HG03095 (cell line): Measurements from ENCODE around the gene MSL2.
A peak's percentile ranks its signal among the peaks of the same experiment; 100 is the strongest.
"Not testable (repeated sequence)": the region's sequence is repeated elsewhere in the genome, so short reads cannot be mapped to it uniquely, and the experiment has no call there.

Experiments used
- ATAC-seq: cut with Tn5 transposase; IDR thresholded peaks from one replicate; pipeline ENCODE4 v1.9.1; 2021; ENCODE audit warnings: moderate library complexity; ENCODE audit not compliant: unreplicated experiment

The MSL2 gene

GRCh38 chr3:136149667-136150066 is 46.5 kb downstream of the MSL2 start:
- no peak for ATAC-seq

DNA sequence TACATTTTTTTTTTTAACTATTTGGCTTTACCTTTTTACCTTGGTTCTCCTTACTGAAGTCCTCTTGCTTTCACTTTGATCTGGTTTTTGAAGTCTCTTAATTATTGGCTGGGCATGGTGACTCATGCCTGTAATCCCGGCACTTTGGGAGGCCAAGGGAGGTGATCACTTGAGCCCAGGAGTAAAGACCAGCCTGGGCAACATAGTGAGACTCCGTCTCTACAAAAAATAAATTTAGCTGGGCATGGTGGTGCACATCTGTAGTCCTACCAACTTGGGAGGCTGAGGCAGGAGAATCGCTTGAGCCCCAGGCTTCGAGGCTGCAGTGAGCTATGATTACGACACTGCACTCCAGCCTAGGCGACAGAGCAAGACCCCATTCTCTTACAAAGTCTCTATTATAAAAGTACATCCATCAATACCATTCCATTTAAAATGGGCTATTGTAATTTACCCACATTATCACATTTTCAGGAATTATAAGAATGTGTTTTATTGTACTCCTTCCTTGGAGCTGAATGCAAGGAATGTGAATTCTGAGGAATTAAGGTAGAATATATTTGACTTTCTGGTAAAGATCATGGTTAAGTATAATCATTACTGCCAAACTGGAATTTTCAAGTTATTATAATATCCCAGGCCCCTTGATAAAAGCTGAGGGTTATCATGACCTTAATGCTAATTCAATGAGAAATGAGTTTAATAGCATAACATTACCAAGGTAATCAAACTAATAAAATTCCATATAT is 49.0 kb downstream of the MSL2 start:
- ATAC-seq: no peak

GRCh38 chr3:136144397-136144796 is 51.7 kb downstream of the MSL2 start:
- ATAC-seq: not testable (repeated sequence)

DNA sequence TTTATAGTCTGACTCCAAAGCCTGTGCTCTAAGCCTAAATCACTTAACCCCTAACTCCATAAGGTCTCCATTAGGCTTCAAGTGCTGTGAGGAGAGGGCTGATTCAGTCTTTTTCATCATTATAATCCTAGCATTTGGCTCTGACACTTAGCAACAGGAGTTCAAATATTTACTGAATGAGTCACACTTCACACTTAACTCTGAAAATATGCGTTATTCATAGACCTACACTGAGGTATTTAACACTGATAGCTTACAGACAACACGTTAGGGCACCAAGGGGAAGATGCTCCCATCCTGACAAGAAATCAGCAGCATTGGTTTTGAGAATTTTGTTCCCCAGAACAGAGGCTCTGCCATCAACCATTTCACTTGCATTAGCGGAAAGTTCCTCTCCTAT is 53.5 kb downstream of the MSL2 start:
- ATAC-seq: no peak

DNA sequence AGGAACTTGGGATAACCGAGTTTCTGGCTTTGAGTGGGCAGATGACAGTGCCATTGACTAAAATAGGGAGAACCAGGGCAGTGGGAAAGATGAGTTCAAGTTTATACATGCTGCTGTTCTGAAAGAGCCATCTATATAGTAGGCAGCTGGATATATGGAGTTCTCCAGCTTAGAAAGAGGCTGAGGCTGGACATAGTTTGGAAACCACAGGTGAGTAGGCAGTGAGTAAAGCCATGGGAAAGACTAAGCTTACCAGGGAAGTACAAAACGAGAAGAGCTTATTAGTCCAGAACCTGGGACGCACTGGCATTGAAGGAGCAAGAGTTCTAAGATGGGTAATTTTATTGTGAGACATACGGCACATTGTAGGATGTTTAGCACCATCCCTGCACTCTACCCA is 54.2 kb downstream of the MSL2 start:
- ATAC-seq: no peak

DNA sequence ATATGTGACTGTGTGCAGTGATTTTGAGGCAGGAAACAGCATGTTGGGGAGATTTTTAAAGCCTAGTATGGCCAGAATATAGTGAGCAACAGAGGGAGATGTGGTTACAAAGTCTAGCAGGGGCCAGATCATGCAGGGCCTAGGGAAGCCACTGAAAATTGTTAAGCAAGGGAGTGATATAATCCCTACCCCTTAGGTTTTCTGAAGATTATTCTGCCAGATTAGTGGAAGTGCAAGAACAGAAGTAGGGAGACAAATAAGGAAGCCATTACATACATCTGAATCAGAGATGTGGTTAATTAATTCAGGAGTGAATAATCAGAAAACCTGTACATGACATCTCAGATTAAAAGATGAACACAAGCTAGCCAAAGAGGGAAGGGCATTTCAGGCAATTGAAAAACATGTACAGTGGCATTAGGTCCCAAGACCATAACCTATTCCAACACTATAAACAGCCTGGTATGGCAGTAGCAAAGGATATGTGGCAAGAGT is 54.8 kb downstream of the MSL2 start:
- ATAC-seq: no peak

DNA sequence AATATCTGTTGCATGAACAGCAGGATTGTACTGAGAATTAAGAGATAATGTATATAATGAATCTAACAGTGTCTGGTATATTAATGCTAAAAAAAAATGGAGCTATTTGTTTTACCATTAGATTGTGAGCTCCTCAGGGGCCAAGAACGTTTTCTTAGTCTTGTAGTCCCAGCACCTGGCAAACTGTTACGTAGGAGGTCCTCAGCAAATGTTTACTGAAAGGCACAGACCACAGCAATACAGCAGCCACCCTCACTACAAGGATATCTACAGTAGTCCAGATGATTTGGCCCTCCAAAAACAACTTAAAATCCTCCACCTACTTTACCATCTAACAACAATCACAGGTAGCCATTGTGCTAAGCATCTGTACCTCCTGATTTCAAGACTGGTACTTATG is 59.7 kb downstream of the MSL2 start:
- ATAC-seq: no peak

DNA sequence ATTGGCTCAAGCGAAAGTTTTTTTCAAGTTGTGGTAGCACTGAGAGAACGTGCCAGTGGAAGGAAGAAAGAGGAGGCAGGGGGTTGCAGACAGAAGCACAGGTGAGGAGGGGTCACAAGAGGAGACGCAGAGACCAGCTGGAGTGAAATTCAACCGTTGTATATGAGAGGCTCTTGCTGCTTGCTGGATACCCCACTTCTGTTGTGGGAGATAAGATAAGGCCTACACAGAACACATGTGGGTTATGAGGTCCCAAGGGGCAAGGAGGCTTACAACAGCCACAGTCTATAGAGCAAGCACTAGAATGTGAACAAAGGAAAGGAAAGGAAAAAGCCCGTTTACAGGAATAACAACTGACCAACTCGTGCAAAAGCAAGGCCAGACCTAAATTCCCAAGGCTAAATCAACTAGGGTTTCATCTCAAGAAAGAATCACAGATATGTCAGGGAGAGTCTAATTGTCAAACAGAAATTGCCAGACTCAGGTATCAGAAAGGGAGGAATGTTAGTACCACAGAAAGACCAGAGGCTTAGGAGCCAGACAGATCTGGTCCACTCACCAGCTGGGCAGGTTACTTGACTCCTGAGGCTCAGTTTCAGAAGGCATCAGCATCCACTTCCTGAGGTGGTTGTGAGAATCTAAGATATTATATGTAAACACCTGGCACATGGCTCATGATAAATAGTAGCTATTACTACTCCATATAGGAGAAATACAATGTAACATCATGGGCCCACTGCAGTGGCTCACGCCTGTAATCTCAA is 60.9 kb downstream of the MSL2 start:
- ATAC-seq: no peak

DNA sequence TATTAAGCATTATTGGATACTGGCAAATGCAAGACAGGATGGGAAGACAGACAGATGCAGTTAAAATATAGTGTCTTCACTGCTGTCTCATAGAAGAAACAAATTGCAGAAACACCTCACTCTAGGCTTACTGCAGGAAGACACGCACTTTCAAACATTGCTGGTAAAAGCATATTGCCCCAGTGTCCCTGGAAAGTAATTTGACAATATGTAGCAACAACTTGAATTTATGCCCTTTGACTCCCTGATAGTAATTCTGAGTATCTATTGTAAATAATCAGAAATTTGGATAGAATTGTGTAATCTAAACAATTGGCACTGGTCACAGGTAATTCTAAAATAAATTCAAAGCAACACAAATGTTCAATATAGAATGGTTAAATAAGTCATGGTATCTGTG is 62.0 kb downstream of the MSL2 start:
- ATAC-seq: no peak

- not testable (repeated sequence) for ATAC-seq
These were observed 64.5 kb downstream of the MSL2 start for GRCh38 chr3:136131647-136132046.

GRCh38 chr3:136122006-136122405 is 74.1 kb downstream of the MSL2 start:
- no peak for ATAC-seq

DNA sequence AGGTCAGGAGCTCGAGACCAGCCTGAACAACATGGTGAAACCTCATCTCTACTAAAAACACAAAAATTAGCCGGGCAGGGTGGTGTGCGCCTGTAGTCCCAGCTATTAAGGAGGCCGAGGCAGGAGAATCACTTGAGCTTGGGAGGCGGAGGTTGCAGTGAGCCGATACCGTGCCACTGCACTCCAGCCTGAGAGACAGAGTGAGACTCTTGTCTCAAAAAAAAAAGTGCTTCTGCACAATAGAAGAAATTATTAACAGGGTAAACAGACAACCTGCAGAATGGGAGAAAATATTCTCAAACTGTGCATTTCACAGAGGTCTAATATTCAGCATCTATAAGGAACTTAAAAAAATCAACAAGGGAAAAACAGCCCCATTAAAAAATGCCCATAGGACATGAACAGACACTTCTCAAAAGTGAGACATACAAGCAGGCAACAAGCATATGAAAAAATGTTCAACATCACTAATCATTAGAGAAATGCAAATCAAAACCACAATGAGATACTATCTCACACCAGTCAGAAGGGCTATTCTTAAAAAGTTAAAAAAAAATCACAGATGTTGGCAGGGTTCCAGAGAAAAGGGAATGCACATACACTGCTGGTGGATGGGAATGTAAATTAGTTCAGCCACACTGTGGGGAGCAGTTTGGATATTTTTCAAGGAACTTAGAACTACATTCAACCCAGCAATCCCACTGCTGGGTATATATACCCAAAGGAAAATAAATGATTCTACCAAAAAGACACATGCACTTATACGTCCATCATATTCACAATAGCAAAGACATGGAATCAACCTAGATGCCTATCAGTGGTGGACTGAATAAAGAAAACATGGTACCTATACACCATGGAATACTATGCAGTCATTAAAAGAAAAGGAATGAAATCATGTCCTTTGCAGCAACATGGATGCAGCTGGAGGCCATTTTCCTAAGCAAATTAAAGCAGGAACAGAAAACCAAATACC is 75.5 kb downstream of the MSL2 start:
- ATAC-seq: peak; percentile 72

DNA sequence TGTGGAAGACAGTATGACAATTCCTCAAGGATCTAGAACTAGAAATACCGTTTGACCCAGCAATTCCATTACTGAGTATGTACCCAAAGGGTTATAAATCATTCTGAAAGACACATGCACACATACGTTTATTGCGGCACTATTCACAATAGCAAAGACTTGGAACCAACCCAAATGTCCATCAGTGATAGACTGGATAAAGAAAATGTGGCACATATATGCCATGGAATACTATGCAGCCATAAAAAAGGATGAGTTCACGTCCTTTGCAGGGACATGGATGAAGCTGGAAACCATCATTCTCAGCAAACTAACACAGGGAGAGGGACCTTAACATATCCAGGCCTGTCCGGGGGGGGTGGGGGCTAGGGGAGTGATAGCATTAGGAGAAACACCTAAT is 76.4 kb downstream of the MSL2 start:
- ATAC-seq: not testable (repeated sequence)

- not testable (repeated sequence) for ATAC-seq
These were observed 76.8 kb downstream of the MSL2 start for GRCh38 chr3:136119332-136119731.

GRCh38 chr3:136114421-136114820 is 81.7 kb downstream of the MSL2 start:
- no peak for ATAC-seq

- no peak for ATAC-seq
These were observed 85.7 kb downstream of the MSL2 start for GRCh38 chr3:136110481-136110880.

GRCh38 chr3:136109499-136109898 is 86.6 kb downstream of the MSL2 start:
- ATAC-seq: peak; percentile 92

DNA sequence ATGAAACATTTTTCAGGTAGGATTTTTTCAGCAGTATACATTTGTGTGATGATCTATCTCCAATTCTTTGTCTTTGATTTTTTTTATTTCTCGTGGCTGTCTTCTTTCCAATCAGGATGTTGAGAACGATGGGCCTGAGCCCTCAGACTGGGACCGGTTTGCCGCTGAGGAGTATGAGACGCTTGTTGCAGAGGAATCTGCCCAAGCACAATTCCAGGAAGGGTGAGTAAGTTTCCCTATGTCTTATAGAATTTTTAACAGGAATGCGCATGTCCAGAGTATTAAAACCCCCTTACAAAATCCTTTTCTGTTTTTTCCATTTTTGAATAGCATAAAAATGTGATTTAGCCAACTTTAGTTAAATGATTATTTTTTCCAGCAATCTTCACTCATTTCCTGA is 90.0 kb downstream of the MSL2 start:
- ATAC-seq: no peak

- ATAC-seq: no peak
These were observed 91.1 kb downstream of the MSL2 start for GRCh38 chr3:136105044-136105443.
